IMR-90 (cell line): ENCODE measurements around the gene CHST10. TPM values are rescaled to one million over a fixed set of nuclear protein-coding genes. Genes with fewer than 3 reads are reported as not detected.
"Not testable (repeated sequence)": the region's sequence is repeated elsewhere in the genome, so short reads cannot be mapped to it uniquely, and the experiment has no call there.

ENCODE experiments used
- ATAC-seq: fragments of 200-7000 bp; cut with Tn5 transposase; 2 replicates; pipeline ENCODE4 v1.9.1; 2020; ENCODE audit warnings: low read depth, mild to moderate bottlenecking, moderate library complexity
- BruUV-seq: library from RNA; stranded (reverse); fragments of 400-500 nt; replicated peaks from 2 replicates; lab custom pipeline; 2021; lab: Mats Ljungman, UMichigan
- CTCF ChIA-PET: fragments of 300-600 bp; formaldehyde crosslinking; extraction: SDS; loops from one replicate; lab custom pipeline; 2021; ENCODE audit warnings: antibody characterized with exemption; lab: Yijun Ruan, JAX
- POLR2A ChIA-PET: fragments of 300-600 bp; sonication (Branson Sonifier 250); formaldehyde crosslinking; loops from one replicate; lab custom pipeline; 2022; ENCODE audit warnings: antibody characterized with exemption; ENCODE audit not compliant: unreplicated experiment; lab: Charles Lee
- DNase-seq: peaks from one replicate; pipeline ENCODE4 v3.0.0; 2013
- H2AFZ ChIP-seq: replicated peaks from 2 replicates; pipeline ENCODE3; 2013; ENCODE audit warnings: low read length, mild to moderate bottlenecking; ENCODE audit not compliant: poor library complexity
- H2AK5ac ChIP-seq: 2 replicates; pipeline ENCODE4 v1.6.1; 2013; ENCODE audit warnings: low read depth, low read length, inconsistent platforms
- H2AK9ac ChIP-seq: replicated peaks from 2 replicates; pipeline ENCODE3; 2013; ENCODE audit warnings: mild to moderate bottlenecking, low read depth, low read length, moderate library complexity; ENCODE audit not compliant: poor library complexity
- H2BK120ac ChIP-seq: 2 replicates; pipeline ENCODE4 v1.6.1; 2013; ENCODE audit warnings: low read depth, low read length, inconsistent platforms
- H2BK15ac ChIP-seq: 3 replicates; pipeline ENCODE4 v1.6.1; 2013; ENCODE audit warnings: low read depth, low read length, inconsistent platforms
- H2BK20ac ChIP-seq: 2 replicates; pipeline ENCODE4 v1.6.1; 2013; ENCODE audit warnings: low read depth, mild to moderate bottlenecking, inconsistent platforms, low read length, moderate library complexity
- H2BK5ac ChIP-seq: 2 replicates; pipeline ENCODE4 v1.6.1; 2013; ENCODE audit warnings: mild to moderate bottlenecking, low read depth, low read length, inconsistent platforms; ENCODE audit not compliant: poor library complexity, severe bottlenecking
- H3K14ac ChIP-seq: replicated peaks from 2 replicates; pipeline ENCODE4 v1.6.1; 2013; ENCODE audit warnings: low read depth, low read length, inconsistent platforms
- H3K18ac ChIP-seq: 2 replicates; pipeline ENCODE4 v1.6.1; 2013; ENCODE audit warnings: low read depth, low read length, control low read depth
- H3K23ac ChIP-seq: 2 replicates; pipeline ENCODE4 v1.6.1; 2013; ENCODE audit warnings: low read depth, low read length, inconsistent platforms
- H3K27ac ChIP-seq: 2 replicates; pipeline ENCODE4 v1.5.1; 2013; ENCODE audit warnings: mild to moderate bottlenecking, control low read depth, low read length; ENCODE audit not compliant: insufficient read depth
- H3K27me3 ChIP-seq: 2 replicates; pipeline ENCODE4 v1.6.1; 2013; ENCODE audit warnings: low read length; ENCODE audit not compliant: control insufficient read depth, insufficient read depth
- H3K36me3 ChIP-seq: 2 replicates; pipeline ENCODE4 v1.6.1; 2013; ENCODE audit warnings: low read length, mixed read lengths; ENCODE audit not compliant: control insufficient read depth, insufficient read depth
- H3K4ac ChIP-seq: 2 replicates; pipeline ENCODE4 v1.6.1; 2013; ENCODE audit warnings: low read depth, low read length, inconsistent platforms
- H3K4me1 ChIP-seq: 2 replicates; pipeline ENCODE4 v1.6.1; 2013; ENCODE audit warnings: low read length, mixed read lengths; ENCODE audit not compliant: control insufficient read depth, insufficient read depth
- H3K4me2 ChIP-seq: 2 replicates; pipeline ENCODE4 v1.6.1; 2013; ENCODE audit warnings: low read depth, mild to moderate bottlenecking, control low read depth, low read length, moderate library complexity
- H3K4me3 ChIP-seq: 2 replicates; pipeline ENCODE4 v1.5.1; 2013; ENCODE audit warnings: low read depth, mild to moderate bottlenecking, control low read depth, low read length, moderate library complexity; ENCODE audit not compliant: insufficient read depth
- H3K56ac ChIP-seq: 2 replicates; pipeline ENCODE4 v1.6.1; 2013; ENCODE audit warnings: low read length, inconsistent platforms; ENCODE audit not compliant: insufficient read depth; ENCODE audit errors: extremely low read depth
- H3K79me1 ChIP-seq, 2 experiments: 2 replicates each; pipeline ENCODE4 v1.6.1; 2013; ENCODE audit warnings: low read length in 2 of 2, inconsistent platforms in 1 of 2, low read depth in 1 of 2
- H3K9ac ChIP-seq: 2 replicates; pipeline ENCODE4 v1.6.1; 2013; ENCODE audit warnings: low read depth, low read length, control low read depth
- H3K9me1 ChIP-seq: 2 replicates; pipeline ENCODE4 v1.6.1; 2013; ENCODE audit warnings: low read length, inconsistent platforms; ENCODE audit not compliant: insufficient read depth
- H3K9me3 ChIP-seq: 2 replicates; pipeline ENCODE4 v1.6.1; 2013; ENCODE audit warnings: low read length; ENCODE audit not compliant: control insufficient read depth, insufficient read depth
- H4K20me1 ChIP-seq: 2 replicates; pipeline ENCODE4 v1.6.1; 2013; ENCODE audit warnings: low read length, inconsistent platforms; ENCODE audit not compliant: insufficient read depth
- H4K5ac ChIP-seq: 2 replicates; pipeline ENCODE4 v1.6.1; 2013; ENCODE audit warnings: mild to moderate bottlenecking, low read depth, low read length, control low read depth
- H4K8ac ChIP-seq, 2 experiments: 2 replicates each; pipeline ENCODE4 v1.6.1; 2013; ENCODE audit warnings: low read depth in 2 of 2, low read length in 2 of 2, control low read depth in 1 of 2, inconsistent platforms in 1 of 2
- H4K91ac ChIP-seq: 2 replicates; pipeline ENCODE4 v1.6.1; 2013; ENCODE audit warnings: low read depth, low read length, inconsistent platforms; ENCODE audit not compliant: insufficient read depth
- WGBS, 2 experiments: methylation state at CpG; one replicate each; pipeline versions ENCODE4 v1.1.5 to v1.1.7; 2013; ENCODE audit warnings: missing lambda C conversion rate in 2 of 2; ENCODE audit not compliant: insufficient read length in 1 of 2; ENCODE audit errors: extremely low coverage in 2 of 2; 5-methylcytosine and 5-hydroxymethylcytosine counted together
- dilution Hi-C: fragments of 300-500 bp; cut with HindIII; formaldehyde crosslinking; loops from one replicate; pipeline ENCODE4 v1.14.3; 2018; ENCODE audit warnings: low sequenced_read_pairs; ENCODE audit not compliant: unreplicated experiment
- in situ Hi-C: fragments of 300-500 bp; cut with MboI; formaldehyde crosslinking; loops from 3 replicates; pipeline ENCODE4 v1.14.3; 2019; ENCODE audit warnings: low sequenced_read_pairs, inconsistent platforms, mixed read lengths
- intact Hi-C: fragments of 100-400 bp; cut with micrococcal nuclease; formaldehyde crosslinking; loops from 2 replicates; pipeline ENCODE4 v1.10.0; 2022
- polyA plus RNA-seq, 3 experiments: library from polyadenylated mRNA; depleted of rRNA; stranded (reverse); fragments of >200 nt; gene quantifications; 2 replicates each; pipeline ENCODE4 v1.2.3, GENCODE V29; 2012; ENCODE audit warnings: low replicate concordance in 1 of 3
- total RNA-seq: library from RNA; depleted of rRNA; stranded (reverse); fragments of >200 nt; gene quantifications from 2 replicates; pipeline ENCODE4 v1.2.3, GENCODE V29; 2012

Gene CHST10
- total and polyA plus RNA-seq, 2 of the 4 experiments (the other 2 are of a cell fraction): 6.9 to 8.6 TPM

- H3K36me3 ChIP-seq, H3K9me3 ChIP-seq, H3K23ac ChIP-seq, H3K4me3 ChIP-seq, H3K27ac ChIP-seq, H2BK15ac ChIP-seq, H3K9me1 ChIP-seq, H3K14ac ChIP-seq, ATAC-seq, H3K56ac ChIP-seq, dilution Hi-C loops, H3K4me2 ChIP-seq, H2BK5ac ChIP-seq, in situ Hi-C loops, H4K5ac ChIP-seq, H3K18ac ChIP-seq, H2AK5ac ChIP-seq, DNase-seq, H2BK120ac ChIP-seq, H2AFZ ChIP-seq, H3K79me1 ChIP-seq, H3K4ac ChIP-seq, H3K9ac ChIP-seq, H3K4me1 ChIP-seq, CTCF ChIA-PET, H4K20me1 ChIP-seq, H4K8ac ChIP-seq, intact Hi-C loops, H2BK20ac ChIP-seq, H4K91ac ChIP-seq, BruUV-seq, H2AK9ac ChIP-seq, POLR2A ChIA-PET: not testable (repeated sequence)
- peaks cover 35% of the 10 kb centered on the region for H3K27me3 ChIP-seq
- no CpG with 5 or more reads among the region's 1 CpG for WGBS, 2 experiments
These were observed 72.3 kb downstream of the CHST10 start for GRCh38 chr2:100345144-100345543.
